ENCODE results near the gene OR4C6.

Gene OR4C6

GRCh38 chr11:55661901-55662300, at the start of gene OR4C6:
OR4C6 (plus strand) TSS chr11:55662201; CDS start chr11:55665167, 2,966 bp downstream.
- no peak for DNase-seq

DNA sequence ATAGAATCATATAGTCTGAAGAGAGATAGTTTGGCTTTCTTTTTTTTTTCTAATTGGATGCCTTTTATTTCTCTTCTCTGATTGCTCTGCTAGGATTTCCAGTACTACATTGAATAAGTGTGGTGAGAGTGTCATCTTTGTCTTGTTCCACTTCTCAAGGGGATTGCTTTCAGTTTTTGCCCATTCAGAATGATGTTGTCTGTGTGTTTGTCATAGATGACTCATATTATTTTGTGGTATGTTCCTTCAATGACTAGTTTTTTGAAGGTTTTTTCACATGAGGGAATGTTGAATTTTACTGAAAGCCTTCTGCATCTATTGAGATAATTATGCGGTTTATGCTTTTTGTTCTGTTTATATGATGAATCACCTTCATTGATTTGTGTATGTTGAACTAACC, 37.5 kb upstream of the OR4C6 start:
- no peak for DNase-seq

DNA sequence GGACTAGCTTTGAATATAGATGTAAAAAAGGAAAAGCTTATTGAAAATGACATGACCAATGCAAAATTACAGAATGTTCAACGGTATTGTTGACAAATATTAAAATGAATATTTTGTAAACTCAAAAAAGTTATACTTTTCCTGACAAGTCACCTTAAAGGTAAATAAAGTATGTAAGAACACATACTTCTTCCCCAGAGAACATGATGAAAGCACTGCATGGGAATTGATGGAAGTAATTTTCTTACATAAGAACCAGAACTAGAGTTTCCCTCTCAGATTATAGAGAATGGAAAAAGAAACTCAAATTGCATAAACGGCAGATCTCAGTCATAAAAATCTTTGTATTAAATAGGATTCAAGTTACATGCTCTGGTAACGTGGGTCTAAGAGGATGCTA, 27.2 kb upstream of the OR4C6 start, which contains the start of gene OR4P4:
Gene OR4P4 (plus strand): TSS at position 301 of the 400 bp plus-strand sequence.
- no peak for DNase-seq

- DNase-seq, result no peak
Observed at GRCh38 chr11:55648027-55648426, 14.0 kb upstream of the OR4C6 start, which contains the start of gene OR4S2. OR4S2 (plus strand) TSS chr11:55648327; CDS start chr11:55650904, 2,577 bp downstream.

DNA sequence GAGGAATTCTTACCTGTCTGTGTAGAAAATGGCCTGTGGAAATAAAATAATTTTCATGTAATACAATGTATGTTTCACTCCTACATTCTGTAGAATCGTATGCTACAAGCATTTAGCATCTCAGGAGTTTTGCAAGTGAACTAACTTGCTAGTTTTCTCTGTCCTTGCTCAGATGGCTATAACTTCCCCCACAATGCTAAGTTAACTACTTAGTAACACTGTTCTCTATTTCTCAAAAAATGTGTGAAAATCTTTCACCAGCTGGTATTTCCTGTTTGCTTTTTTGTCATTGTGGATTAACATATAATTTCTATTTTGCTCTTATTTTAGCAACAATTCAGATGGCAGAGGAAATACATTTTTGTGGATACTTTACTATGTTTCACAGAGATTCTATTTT, 9.4 kb upstream of the OR4C6 start:
- DNase-seq, result no peak

- DNase-seq, result no peak
Observed at GRCh38 chr11:55655096-55655495, 6.9 kb upstream of the OR4C6 start.

DNA sequence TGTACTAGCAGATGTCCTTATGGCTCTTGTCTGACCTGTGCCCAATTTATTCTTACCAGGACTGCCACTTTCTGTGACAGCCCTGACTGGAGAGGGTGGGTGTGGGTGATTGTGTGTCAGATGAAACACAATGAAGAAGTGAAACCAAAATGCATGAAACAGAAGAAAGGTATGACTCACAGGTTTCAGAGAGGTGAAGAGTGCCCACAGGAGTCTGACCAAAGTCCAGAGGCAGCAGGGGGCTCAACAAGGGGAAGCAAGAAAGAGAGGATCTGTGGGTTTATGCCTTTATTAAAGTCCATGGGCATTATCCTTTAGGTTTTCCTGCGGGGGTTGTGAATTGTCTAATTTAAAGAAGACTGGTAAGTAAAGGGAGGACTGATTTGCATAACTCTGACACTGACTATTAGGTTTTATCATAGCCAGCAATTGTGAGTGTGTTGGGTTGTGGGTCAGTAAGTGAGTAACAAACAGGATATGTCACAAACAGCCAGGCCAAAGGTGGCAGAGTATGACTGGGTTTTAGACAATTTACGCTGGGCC, 3.9 kb upstream of the OR4C6 start:
- no peak for DNase-seq

GRCh38 chr11:55658608-55659007, 3.4 kb upstream of the OR4C6 start:
- no peak for DNase-seq

GRCh38 chr11:55669376-55669775, 7.4 kb downstream of the OR4C6 start:
- DNase-seq, result no peak

DNA sequence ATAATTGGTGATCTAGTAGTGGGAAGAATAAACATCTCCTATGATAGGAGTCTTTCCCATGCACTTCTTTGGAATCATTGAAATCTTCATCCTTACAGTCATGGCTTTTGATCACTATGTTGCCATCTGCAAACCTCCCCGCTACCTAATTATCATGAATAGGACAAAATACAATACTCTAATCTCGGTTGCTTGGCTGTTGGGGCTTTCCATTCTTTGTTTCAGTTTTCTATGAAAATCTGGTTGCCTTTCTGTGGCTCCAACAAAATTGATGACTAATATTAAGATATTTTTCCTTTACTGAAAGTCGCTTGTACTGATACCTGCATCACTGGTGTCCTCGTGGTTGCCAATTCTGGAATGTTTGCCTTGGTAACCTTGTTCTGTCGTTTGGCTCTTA, 11.9 kb downstream of the OR4C6 start:
- no peak for DNase-seq

- no peak for DNase-seq
Observed at GRCh38 chr11:55697817-55698216, 35.8 kb downstream of the OR4C6 start.

DNA sequence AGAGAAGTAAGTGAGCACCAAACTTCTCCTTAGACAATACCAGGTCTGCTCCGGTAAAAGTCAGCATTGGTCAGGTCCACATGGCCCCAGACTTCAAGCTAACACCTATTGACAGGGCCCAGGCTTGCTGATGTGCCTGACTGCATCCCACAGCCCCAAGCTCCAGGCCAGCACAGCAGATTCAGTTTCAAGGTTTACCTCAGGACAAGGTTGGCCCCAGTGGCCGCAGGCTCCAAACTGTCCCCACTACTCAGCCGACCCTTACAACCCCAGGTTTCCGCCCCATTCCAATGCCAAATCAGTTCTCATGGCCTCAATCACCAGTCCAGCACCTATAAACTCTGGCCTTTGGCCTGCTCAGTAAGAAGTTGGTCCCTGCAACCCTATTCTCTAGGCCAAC, 39.4 kb downstream of the OR4C6 start:
- DNase-seq, result no peak

DNA sequence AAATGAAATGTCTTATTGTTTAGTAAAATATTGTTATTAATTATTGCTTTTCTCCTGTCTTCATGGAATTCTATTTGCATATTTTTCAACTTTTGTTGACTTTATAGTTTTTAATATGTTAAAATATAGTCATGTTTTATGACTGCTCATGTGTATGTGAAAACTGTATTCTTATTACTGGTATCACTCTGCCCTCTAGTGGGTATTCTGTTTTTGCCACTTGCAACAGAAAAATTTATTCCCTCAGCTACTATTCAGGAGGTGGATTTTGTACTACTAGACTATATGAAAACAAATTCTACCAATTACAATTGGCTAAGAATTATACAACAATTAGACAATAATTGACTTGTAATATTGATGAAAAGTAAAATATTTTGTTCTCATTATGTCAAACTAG, 45.0 kb downstream of the OR4C6 start:
- no peak for DNase-seq

GRCh38 chr11:55714982-55715888, 53.2 kb downstream of the OR4C6 start:
- DNase-seq, result no peak
